Measurements from ENCODE around the gene DNM3.
"Not testable (repeated sequence)": the region's sequence is repeated elsewhere in the genome, so short reads cannot be mapped to it uniquely, and the experiment has no call there.

Gene DNM3

DNA sequence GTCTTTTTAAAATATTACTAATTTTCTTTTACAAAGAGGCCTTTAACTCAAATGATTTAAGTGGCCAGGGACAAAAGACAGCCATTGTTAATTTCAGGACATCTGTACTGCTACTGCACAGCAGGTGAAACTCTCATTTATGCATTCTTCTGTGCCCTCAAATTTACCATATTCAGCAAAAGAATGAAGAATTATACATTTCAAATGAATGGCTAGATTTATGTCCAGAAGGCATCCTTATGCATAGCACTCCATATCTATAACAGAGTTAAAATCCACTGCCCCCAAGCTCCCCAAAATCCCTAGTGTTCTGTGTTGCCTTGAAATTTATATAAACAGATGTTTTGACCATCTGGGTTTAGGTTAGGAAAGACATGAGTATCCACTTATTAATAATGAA is 202.6 kb downstream of the DNM3 start:
- DNase-seq, result no peak

DNA sequence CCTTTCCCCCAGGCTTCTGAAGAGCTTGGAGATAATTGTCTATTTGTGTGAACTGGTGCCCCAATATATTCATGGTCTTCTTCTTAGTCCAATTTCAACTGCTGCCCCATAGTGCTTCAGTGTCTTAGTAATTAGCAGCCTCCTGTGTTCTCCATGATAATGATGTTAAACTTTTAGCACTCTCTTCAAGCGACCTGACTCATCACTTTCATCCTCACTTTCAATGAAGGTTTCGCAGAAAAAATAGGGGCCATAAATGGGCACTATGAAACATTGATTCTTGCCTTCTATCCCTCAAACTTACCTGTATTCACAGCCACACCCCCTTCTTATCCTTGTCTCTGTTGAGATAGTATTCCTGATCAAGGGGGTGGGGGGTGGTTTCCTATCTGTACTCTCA is 210.6 kb downstream of the DNM3 start:
- DNase-seq, result no peak

DNA sequence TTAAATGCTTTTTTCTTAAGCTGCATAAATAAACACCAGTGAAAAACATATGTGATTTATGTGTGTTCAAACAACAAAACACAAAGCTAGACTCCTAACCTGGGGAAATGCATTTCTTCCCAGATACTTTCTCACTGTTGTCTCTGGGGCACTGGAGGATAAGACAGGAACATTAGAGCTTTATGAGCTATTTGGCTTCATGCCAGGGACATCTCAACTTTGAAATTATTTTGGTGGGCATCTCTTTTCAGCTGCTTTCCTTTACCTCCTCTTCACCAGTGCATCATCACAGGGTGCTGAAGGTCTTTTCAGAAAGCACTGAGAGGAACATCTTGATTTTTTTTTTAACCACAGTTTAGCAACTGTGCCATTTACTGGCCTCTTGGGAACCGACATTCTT is 212.9 kb downstream of the DNM3 start:
- no peak for DNase-seq

DNA sequence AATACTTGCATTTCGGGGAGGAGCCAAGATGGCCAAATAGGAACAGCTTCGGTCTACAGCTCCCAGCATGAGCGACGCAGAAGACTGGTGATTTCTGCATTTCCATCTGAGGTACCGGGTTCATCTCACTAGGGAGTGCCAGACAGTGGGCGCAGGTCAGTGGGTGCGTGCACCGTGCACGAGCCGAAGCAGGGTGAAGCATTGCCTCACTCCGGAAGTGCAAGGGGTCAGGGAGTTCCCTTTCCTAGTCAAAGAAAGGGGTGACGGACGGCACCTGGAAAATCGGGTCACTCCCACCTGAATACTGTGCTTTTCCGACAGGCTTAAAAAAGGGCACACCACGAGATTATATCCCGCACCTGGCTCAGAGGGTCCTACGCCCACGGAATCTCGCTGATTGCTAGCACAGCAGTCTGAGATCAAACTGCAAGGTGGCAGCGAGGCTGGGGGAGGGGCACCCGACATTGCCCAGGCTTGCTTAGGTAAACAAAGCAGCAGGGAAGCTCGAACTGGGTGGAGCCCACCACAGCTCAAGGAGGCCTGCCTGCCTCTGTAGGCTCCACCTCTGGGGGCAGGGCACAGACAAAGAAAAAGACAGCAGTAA is 214.6 kb downstream of the DNM3 start:
- not testable (repeated sequence) for DNase-seq

DNA sequence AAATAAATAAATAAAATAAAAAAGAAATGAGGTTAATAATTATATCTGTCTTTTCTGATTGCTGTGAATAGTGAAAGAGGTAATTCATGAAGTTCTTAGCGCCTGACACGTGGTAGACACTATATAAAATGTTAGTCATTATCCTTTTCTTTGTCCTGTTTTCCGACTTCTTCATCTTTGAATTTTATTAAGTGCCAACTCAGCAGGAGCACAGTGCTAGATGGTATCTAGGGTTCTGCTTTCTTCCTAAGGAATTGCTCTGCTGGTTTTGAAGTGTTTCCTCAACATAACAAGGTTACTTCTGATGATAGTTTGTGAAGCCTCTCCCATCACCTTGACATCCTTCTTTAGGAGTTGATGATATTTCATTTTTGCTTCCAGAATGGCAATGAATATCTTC is 227.0 kb downstream of the DNM3 start:
- DNase-seq, result no peak

DNA sequence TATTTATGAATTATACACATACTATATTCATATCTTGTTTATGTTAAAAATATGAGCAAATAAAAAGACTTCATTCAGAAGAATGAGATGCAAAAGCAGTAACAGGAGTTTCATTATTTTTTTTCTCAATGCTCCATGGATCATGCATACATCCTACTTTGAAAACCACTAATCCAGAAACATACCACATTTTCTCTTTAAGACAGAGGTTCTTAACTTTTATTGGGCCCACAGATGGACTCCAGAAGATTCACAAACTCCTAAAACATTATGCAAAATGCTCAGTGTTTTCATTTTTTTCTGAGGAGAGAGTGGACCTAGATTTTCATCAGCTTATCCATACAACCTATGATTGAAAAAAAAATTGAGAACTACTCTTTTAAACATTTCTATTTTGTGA is 227.8 kb downstream of the DNM3 start:
- DNase-seq, result no peak

DNA sequence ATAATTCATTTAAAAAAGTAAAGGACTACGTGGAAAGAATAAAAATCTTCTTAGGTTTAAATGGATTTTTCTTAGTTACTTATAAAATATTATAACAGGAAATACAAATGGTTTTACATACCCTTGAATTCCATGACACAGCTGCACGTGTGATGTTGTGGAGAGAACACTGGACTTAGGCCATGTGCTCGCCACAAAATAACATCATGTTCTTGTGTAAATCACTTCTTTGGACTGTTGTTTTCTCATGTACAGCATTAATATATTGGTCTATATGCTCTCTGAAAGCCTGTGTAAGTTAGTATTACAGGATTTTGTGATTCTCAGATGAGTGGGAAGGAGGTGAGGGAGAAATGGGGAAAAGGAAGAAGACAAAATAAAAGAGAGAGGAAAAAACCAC is 228.2 kb downstream of the DNM3 start:
- DNase-seq, result no peak

DNA sequence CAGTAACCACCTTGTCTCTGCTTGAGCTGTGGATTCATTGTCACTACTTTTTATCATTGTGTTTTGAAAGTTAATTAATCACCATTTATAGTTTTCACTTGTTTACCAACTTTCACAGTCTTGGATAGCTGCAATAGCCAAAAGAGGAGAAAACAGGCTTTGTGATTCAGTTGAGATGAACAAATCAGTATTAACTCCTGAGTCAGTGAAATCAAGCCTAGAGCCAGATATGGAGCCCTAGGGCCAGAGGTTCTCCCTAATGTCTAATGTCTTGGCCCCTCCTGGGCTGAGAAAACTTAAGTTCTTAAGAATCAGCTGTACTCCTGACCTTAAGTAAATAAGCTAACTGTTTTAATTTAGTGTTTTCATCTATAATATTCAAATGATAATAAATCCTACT is 228.8 kb downstream of the DNM3 start:
- DNase-seq, result no peak

DNA sequence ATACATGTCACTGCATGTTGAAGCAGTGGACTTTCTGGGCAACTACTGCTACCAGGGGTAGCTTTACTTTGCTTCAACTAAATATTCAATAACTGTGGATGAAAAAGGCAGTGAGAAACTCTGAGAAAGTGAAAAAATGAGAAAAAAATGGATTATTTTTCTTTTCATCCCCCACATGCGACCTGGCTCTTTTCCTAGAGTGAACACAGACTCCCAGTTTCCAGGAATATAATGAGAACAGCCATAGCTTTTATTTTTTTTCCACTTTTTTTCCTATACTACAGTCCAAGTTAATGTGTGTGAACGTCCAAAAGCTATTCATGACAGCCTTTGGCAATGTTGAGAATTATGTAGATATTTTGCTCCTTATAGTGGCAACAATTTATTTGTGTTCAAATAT is 230.4 kb downstream of the DNM3 start:
- DNase-seq, result no peak

DNA sequence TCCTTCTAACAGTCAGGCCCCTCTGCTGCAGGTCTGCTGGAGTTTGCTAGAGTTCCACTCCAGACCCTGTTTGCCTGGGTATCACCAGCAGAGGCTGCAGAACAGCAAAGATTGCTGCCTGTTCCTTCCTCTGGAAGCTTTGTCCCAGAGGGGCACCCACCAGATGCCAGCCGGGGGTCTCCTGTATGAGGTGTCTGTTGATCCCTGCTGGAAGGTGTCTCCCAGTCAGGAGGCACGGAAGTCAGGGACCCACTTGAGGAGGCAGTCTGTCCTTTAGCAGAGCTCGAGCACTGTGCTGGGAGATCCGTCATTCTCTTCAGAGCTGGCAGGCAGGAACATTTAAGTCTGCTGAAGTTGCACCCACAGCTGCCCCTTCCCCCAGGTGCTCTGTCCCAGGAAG is 238.6 kb downstream of the DNM3 start:
- not testable (repeated sequence) for DNase-seq

DNA sequence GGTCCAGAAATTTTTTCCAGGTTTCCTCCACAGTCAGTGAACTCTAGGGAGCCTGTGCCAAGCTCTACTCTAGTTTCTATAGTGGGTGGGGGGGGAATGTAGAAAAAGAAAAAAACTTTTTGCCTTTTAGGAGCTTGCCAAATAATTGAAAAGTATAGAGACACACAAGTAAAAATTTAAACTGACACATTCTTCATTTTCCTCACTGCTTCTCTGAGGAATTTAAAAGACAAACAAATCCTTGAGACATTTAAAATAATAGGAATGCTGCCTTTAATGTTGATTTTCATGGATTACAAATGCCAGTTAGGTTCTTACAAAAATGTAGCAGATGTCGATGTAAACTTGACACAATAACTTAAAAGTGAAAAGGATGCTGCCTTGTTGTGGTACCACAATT is 241.9 kb downstream of the DNM3 start:
- DNase-seq, result no peak

DNA sequence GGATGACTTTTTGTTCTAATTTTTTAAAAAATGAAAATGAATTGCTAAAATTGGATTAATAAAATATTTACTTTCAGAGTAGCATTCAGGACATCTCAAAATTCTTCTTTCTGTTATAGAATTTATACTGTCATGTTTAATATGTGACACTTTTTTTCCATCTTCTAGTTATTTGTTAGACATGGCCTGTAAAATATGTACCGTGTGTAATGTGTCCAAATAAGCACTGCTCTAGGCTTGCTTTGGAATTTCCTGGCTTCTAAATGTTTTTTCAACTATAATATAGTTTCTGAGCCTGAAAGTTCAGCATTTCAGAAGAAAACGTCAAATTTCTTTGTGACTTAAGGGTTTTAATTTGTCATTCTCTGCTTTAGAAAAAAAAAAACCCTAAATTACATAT is 243.6 kb downstream of the DNM3 start:
- DNase-seq, result no peak

DNA sequence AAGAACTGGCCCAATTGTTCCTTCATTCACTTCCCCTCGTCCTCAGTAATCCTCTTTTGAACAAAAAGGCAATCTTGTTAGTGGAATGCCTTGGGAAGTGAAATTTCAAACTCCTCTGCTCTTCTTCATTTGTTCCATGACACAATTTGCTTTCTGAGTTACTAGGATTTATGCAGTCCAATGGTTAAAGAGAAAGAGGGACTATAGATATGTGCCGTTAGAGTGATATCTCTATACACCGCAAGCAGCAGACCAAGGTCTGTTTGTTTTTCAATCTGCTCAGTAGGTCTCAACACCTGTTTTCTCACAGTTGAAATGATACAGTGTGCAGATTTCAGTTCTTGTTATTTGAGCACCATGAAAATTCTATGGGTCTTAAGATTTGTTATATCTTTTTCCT is 244.0 kb downstream of the DNM3 start:
- DNase-seq, result no peak

DNA sequence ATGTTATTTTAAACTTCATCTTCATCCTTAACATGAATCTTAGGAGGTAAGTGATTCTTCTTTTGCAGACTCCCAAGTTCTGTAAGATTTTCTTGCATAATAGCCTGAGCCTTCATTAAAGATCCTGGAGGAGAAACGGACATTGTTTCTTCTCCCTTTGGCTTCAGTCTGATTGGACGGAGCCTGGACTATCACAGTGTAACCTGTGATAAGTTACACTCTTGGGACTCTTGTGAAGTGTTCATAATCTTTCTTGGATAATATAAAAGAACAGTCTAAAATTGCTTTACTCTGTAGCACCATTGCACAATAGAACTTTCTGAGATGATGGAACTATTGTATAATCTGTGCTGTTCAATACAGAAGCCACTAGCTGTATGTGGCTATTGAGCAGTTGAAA is 244.8 kb downstream of the DNM3 start:
- DNase-seq, result no peak

DNA sequence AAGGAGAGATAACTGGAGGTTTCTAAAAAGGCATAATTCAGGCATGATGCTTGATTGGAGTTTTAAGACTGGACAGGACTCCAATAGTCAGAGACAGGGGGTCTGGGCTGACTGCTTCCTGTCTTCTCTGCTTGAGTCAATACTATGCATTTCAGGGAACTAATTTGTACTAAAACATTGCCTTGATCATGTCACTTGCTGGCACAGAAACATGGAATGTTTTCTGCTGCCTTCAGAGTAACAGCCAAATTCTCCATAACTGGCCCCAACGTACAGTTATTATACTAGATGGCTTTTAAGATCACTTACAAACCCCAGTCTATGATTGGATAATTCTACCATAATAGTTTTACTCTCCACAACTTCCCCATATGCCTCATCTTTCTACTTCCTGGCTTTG is 247.0 kb downstream of the DNM3 start:
- no peak for DNase-seq

DNA sequence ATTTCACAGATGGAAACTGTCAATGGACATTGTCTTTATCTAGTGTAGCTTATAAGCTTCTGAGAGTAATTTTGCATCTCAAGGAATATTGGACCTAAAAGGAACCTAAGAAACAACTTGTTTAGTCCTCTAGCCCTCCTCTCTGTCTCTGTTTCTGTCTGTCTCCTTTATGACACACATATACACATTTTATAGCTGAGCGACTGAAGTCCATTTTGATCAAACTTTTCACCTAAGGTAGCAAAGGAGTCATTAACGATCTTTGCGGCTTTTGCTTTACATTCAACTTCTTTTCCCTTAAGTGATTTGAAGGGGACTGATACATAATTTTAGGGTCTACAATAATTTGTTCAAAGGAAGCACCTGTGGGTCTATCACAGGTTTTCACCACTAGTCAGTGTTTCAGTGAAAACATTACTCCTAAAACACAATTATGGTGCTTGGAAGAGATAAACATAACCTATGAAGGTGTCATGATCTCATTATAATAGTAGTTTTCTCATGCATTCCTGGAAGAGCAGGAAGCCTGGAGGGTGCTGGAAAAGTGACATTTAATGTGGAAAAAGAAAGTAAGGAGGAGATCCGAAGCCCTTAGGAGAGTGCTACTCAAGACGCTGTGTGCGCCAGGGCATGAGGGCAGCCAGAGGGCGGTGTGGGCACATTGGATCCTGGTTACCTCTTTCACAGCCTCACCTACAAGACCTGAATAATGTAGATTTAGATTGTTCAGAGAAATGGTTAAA is 248.6 kb downstream of the DNM3 start:
- DNase-seq, result peak; percentile 75

DNA sequence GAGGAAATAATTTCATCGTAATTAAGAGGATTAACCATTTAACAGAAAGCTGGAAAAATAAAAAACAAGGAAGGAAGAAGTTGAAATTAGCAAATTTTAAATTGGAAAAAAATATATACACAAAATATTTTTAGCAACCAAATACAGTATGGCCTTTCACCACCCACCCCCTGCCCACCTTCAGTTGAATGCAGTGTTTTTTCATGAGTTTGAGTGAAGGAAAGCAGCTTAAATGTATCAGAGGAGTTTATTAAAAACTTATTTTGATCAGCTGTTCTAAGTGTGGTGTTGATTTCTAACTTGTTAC is 249.2 kb downstream of the DNM3 start:
- DNase-seq, result no peak

DNA sequence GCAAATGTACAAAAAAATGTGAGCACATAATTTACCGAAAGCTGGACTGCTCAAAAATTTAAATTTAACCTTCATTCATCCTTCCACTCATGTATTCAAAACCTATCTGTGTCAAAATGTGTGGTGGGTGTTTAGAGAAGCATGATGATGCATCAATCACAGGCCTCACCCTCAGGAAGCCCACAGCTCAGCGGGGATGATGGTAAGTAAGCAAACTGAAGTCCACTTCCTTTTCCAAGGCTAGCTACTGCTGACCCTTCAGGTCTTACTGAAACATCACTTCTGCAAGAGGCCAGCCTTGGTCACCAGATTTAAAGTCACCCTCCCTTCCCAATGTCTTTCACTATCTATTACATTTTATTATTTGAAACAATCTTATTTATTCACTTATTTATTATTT is 254.5 kb downstream of the DNM3 start:
- DNase-seq, result no peak

DNA sequence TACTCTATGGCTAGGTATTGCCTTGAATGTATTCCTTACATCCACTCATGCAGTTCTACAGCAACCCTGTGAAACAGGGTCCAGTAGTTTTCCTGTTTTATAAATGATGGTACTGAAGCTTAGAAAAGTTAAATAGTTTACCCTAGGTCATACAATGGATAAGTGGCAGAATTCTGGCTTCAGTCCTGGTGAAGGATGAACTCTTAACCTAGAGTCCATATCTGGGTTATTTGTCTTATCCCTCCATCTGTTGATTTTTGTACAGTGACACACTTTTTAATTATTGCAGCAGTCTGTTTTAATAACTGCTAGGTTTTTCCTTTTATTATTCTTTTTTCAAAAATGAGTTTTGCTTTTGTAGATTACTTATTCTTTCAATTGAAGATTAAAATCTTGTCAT is 263.9 kb downstream of the DNM3 start:
- no peak for DNase-seq

DNA sequence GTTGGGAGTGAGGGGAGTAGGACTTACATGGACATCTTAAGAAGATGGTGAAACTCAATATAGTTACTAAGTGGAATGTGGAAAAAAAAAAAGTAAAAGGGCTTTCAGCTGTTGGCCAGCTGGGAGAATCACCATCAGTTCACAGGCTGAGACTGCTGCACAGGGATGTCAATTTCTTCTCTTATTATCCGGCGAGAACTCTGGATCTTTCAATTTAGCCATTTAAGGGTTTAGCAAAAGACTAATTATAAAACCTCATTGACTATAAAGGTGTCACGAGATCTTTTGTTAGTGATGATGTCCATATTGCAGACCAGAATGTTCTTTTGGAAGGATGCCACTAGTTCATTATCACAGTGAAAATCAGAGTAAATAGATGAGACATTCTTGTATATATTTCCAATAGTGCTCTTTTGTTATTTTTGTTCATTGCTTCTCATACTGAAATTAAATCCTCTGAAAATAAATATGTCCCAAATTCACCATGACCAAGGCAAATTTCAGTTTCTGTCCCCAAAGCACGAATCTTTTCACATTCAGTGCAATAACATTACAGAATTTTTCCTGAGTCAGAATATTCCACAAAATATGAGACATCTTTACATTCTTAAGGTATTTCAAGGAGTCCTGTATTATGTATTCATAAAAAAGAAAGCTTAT is 266.1 kb downstream of the DNM3 start:
- no peak for DNase-seq

DNA sequence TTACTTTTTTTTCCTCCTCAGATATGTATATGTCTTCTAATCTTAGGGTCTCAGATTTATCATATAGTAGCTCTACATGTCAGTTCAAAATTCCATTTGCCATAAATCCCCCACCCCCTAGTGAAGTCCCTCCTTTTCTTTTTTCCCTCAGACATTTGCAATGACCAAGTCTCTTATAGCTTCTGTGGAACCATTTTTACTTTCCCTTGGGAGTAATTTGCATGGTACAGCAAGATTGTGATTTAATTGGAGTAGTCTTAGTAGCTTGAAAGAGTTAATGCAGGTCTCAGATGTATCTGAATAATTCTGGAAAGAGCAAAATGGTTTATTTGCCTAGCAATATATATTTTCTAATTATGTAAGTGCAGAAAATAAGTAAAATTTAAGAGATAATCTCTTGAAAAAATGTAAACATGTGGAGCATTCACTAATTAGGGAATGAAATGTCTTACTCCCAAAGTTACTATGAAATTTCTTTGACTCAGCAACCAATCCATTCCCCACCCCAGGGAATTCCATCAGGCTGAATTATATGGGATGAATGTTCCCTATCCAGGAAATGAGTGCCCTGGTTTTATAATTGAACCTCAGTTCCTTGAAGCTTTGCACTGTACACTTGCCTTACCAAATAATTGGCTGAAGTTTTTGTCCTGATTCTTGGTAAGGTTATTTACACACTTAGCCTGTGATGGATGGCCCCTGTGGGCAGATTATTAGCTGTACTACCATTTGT is 267.0 kb downstream of the DNM3 start:
- no peak for DNase-seq

DNA sequence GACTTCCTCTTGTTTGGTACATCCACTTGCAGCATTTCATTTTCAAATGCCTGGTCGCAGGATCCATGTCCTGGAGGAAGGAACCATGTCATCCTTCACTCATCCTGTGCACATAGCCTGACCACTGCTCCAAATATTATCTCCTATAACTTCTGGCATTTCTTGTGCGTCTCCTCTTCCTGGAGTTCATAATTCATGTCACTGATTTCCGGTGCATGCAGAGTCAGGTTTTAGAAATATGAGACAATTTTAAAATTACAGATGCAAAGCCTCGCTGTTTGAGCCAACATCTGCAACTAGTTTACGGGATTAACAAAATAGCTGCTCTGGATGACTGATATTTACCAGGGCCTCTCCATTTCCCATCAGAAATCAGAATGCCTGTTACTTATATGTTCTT is 268.1 kb downstream of the DNM3 start:
- DNase-seq, result no peak

DNA sequence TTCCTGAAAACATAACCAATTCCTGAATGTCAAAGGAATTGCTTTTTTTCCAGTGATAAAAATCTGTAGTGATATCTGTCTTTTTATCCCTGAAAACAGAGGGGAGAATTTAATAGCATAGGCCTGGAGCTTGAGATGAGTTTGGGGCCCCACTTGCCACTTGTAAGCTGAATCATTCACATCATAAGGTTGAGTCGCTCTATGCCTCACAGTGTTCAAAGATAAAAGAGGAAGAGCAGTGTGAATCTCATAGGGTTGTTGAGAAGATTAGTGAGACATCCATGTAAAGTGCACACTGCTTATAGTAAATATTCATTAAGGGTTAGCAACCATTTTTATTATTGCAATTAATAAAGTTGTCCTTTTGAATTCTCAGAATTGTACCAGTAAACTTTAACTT is 271.3 kb downstream of the DNM3 start:
- DNase-seq, result no peak

DNA sequence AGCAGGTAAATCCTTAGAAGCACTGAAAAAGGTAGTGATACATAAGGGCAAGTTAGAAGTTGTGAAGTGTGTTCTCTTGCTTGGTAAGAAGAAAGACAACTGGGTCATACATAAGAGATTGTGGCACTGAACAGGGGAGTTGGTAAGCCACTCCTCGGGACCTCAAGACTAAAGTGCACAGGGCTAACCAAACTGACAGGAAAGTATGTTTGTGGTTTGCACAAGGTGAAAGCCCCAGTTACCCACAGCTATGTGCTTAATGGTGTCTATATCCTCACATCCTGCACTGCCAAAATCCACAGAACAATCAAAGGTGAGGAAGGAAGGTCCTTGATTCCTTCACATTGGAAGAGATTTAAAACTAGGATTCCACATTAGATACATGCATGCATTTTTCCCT is 276.5 kb downstream of the DNM3 start:
- DNase-seq, result no peak

Data from islet precursor cell (in vitro differentiated cells).